ENCODE data around the gene SMAD7. TPM values are rescaled to one million over a fixed set of nuclear protein-coding genes. Genes with fewer than 3 reads are reported as not detected.

Gene SMAD7
- total and polyA plus RNA-seq, 2 donors (not counting 1 experiment from before 2014, with no cell fraction given): 6.1 to 16.3 TPM

DNA sequence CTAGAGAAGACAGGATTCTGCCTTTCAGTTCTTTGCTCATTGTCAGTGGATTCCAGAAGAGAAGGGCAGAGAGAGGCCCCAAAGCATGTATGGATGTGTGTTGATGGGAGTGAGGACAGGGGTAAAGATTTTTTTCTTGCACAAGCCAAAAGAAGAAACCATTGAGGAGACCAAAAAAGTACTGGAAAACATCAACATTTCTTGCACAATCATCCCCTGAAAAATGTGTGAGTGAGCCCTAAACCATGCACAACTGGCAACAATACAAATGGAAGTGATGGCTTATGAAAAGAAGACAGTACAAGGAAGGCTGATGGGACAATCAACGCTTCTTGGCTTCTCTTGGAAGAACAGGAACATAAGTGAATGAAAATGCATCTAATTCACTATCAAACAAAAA is 5.6 kb upstream of the SMAD7 start:
- H3K79me2 ChIP-seq (ENCODE audit: control insufficient read depth, insufficient read depth, low read length): peaks cover 3% of the 10 kb centered on the region
- H3K36me3 ChIP-seq (ENCODE audit: control insufficient read depth, insufficient read depth, low read length): no peaks in the 10 kb centered on the region
- H4K20me1 ChIP-seq (ENCODE audit: control insufficient read depth, extremely low read depth, insufficient read depth, low read length): no peaks in the 10 kb centered on the region
- H3K4me2 ChIP-seq (ENCODE audit: extremely low read depth, insufficient read depth, low read length): peak overlapping the region; percentile 68
- TF ChIP-seq, protein P1, sequence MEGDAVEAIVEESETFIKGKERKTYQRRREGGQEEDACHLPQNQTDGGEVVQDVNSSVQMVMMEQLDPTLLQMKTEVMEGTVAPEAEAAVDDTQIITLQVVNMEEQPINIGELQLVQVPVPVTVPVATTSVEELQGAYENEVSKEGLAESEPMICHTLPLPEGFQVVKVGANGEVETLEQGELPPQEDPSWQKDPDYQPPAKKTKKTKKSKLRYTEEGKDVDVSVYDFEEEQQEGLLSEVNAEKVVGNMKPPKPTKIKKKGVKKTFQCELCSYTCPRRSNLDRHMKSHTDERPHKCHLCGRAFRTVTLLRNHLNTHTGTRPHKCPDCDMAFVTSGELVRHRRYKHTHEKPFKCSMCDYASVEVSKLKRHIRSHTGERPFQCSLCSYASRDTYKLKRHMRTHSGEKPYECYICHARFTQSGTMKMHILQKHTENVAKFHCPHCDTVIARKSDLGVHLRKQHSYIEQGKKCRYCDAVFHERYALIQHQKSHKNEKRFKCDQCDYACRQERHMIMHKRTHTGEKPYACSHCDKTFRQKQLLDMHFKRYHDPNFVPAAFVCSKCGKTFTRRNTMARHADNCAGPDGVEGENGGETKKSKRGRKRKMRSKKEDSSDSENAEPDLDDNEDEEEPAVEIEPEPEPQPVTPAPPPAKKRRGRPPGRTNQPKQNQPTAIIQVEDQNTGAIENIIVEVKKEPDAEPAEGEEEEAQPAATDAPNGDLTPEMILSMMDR (conservative IDR thresholded peaks at IDR 0.05 in 1 of 2, IDR thresholded peaks at IDR 0.05 in 1 of 2; ENCODE audit: low read depth in 1 of 2, low read length in 2 of 2): no peak
- H2AFZ ChIP-seq (ENCODE audit: low read length): no peak overlapping the region
- H3K4me3 ChIP-seq (replicated peaks in 1 of 4; ENCODE audit: control extremely low read depth in 1 of 4, insufficient read depth in 1 of 4, low read depth in 3 of 4, low read length in 4 of 4): no peak overlapping the region
- peak; percentile 74 to 87 for DNase-seq (ENCODE audit: low read depth in 2 of 2)
- H3K9me3 ChIP-seq (ENCODE audit: control insufficient read depth, insufficient read depth, low read depth, low read length): no peaks in the 10 kb centered on the region
- H3K27me3 ChIP-seq (ENCODE audit: control insufficient read depth, insufficient read depth, low read length): no peaks in the 10 kb centered on the region
- H3K9ac ChIP-seq (ENCODE audit: insufficient read depth, low read length): no peak overlapping the region
- peaks cover 20% of the 10 kb centered on the region for H3K4me1 ChIP-seq (ENCODE audit: control insufficient read depth, extremely low read depth, insufficient read depth, low read length)
- H3K27ac ChIP-seq (ENCODE audit: insufficient read depth, low read length): peak overlapping the region; percentile 88

DNA sequence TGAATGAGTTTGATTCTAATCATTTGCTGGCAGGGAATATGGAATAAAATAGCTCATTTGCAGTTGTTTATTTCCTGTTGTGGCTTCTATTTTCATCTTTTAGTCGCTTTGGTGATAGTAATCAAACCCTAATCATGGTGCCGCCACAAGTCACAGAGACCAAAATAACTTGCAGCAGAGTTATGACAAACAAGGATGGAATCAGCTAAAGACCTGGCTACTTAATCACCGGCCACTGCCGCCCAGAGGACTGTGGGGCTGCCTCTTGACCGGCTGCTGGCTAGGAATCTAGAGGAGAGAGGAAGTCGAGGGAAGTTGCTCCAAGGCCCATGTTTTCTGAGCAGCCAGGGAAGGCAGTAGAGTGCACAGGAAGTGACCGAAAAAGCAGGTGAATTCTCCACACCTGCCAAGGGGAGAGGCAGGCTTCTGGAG is 5.1 kb upstream of the SMAD7 start:
- Histone ChIP-seq H3K4me3 (replicated peaks in 1 of 4; ENCODE audit: control extremely low read depth in 1 of 4, insufficient read depth in 1 of 4, low read depth in 3 of 4, low read length in 4 of 4) (no peak overlapping the region), H3K27me3 (ENCODE audit: control insufficient read depth, insufficient read depth, low read length) (no peaks in the 10 kb centered on the region), H3K9me3 (ENCODE audit: control insufficient read depth, insufficient read depth, low read depth, low read length) (no peaks in the 10 kb centered on the region), H3K36me3 (ENCODE audit: control insufficient read depth, insufficient read depth, low read length) (no peaks in the 10 kb centered on the region), H3K4me1 (ENCODE audit: control insufficient read depth, extremely low read depth, insufficient read depth, low read length) (peaks cover 20% of the 10 kb centered on the region), H2AFZ (ENCODE audit: low read length) (no peak overlapping the region), H3K9ac (ENCODE audit: insufficient read depth, low read length) (no peak overlapping the region), H4K20me1 (ENCODE audit: control insufficient read depth, extremely low read depth, insufficient read depth, low read length) (no peaks in the 10 kb centered on the region), H3K79me2 (ENCODE audit: control insufficient read depth, insufficient read depth, low read length) (peaks cover 8% of the 10 kb centered on the region), H3K4me2 (ENCODE audit: extremely low read depth, insufficient read depth, low read length) (peak overlapping the region; percentile 68), H3K27ac (ENCODE audit: insufficient read depth, low read length) (peak overlapping the region; percentile 88)
- TF ChIP-seq, protein P1 (conservative IDR thresholded peaks at IDR 0.05 in 1 of 2, IDR thresholded peaks at IDR 0.05 in 1 of 2; ENCODE audit: low read depth in 1 of 2, low read length in 2 of 2): no peak
- no peak for TF ChIP-seq EZH2 (IDR thresholded peaks at IDR 0.05; ENCODE audit: low read length, missing control alignments)
- peak; percentile 56 to 94 for DNase-seq (ENCODE audit: low read depth in 2 of 2)

DNA sequence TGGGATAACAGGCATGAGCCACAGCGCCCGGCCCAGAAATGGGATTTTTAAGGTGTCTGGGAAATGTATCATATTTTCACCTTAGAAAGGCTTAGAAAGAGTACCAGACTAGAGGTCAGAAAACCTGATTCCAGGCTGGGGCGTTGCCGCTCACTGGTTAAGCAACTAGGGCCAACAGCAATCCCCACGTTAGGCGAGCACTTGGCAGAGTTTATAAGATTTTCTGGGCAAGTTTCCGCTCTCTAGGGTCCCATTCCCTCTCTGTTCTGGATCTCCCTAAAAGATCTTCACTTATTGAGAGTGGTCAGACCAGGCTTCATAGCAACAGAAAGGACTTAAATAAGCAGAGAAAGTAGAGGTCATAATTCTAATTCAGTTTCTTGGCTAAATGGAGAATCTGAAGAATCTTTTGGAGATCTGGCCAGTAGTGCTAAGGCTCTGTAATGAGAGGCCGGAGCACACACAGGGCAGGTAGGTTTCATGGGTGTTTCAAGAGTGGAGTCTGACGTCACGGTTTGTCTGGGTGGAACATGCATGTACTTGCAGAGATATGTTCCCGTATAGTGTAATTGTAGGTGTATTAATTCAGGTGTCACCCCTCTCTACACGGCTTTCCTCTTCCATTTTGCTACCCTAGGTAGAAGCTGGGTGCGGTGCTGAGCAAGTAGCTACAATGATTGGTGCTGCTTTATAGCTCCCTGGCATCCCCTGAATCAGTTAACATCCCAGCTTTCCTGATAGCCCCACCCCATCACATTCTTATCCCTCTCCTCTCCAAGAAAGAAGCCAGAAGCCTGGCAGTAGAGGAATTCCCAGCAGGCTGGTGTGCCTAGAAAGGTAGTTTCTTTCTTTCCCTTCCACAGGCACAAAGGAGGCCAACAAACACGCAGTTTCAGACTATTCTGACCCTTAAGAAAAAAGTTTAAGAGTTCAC is 4.4 kb upstream of the SMAD7 start:
- TF ChIP-seq, protein P1 (conservative IDR thresholded peaks at IDR 0.05 in 1 of 2, IDR thresholded peaks at IDR 0.05 in 1 of 2; ENCODE audit: low read depth in 1 of 2, low read length in 2 of 2): no peak
- TF ChIP-seq EZH2 (IDR thresholded peaks at IDR 0.05; ENCODE audit: low read length, missing control alignments): no peak
- Histone ChIP-seq H3K4me3 (replicated peaks in 1 of 4; ENCODE audit: control extremely low read depth in 1 of 4, insufficient read depth in 1 of 4, low read depth in 3 of 4, low read length in 4 of 4) (no peak overlapping the region), H3K4me2 (ENCODE audit: extremely low read depth, insufficient read depth, low read length) (peak overlapping the region; percentile 41), H3K9me3 (ENCODE audit: control insufficient read depth, insufficient read depth, low read depth, low read length) (no peaks in the 10 kb centered on the region), H3K9ac (ENCODE audit: insufficient read depth, low read length) (no peak overlapping the region), H3K27me3 (ENCODE audit: control insufficient read depth, insufficient read depth, low read length) (no peaks in the 10 kb centered on the region), H4K20me1 (ENCODE audit: control insufficient read depth, extremely low read depth, insufficient read depth, low read length) (no peaks in the 10 kb centered on the region), H3K36me3 (ENCODE audit: control insufficient read depth, insufficient read depth, low read length) (no peaks in the 10 kb centered on the region), H2AFZ (ENCODE audit: low read length) (no peak overlapping the region), H3K27ac (ENCODE audit: insufficient read depth, low read length) (peak overlapping the region; percentile 88), H3K4me1 (ENCODE audit: control insufficient read depth, extremely low read depth, insufficient read depth, low read length) (peaks cover 20% of the 10 kb centered on the region), H3K79me2 (ENCODE audit: control insufficient read depth, insufficient read depth, low read length) (peaks cover 13% of the 10 kb centered on the region)
- DNase-seq (ENCODE audit: low read depth in 2 of 2): no peak

Measured in fibroblast of lung (primary cell).